ENCODE measurements around the gene ODR4.
"Not testable (repeated sequence)": the region's sequence is repeated elsewhere in the genome, so short reads cannot be mapped to it uniquely, and the experiment has no call there.

Gene ODR4

DNA sequence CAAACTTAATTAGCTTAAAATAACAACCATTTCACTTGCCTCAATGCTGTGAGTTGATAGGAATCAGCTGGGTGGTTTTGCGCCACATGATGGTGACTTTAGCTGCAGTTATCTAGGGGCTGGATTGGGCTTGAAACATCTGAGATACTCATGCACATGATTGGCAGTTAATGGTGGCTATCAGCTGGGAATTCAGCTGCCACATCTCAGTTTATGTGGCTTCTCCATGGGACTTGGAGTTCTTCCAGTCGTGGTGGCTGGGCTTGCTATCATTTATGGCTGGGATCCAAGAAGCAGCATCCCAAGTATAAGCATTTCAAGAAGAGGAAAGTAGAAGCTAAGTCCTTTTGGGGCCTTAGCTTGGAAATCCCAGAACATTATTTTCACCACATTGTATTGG, 48.9 kb downstream of the ODR4 start:
- peak; percentile 68 for DNase-seq

DNA sequence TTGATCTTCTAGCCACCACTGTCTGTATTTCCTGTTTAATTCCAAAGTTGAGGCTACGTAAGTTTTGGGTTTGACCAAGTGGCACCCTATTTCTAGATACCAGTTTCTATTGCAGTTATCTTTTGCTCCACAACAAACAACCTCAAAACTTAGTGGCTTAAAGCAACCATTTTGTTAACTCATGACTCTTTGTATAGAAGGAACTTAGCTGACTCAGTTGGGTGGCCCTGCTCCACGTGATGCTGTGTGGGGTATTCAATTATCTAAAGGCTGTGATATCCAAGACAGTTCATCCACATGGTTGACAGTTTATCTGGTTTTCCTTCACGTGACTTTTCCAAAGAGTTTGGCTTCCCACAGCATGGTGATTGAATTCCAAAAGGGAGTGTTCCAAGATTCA, 50.5 kb downstream of the ODR4 start:
- DNase-seq, result no peak

- DNase-seq, result no peak
Observed at GRCh38 chr1:186429017-186429416, 53.4 kb downstream of the ODR4 start.

DNA sequence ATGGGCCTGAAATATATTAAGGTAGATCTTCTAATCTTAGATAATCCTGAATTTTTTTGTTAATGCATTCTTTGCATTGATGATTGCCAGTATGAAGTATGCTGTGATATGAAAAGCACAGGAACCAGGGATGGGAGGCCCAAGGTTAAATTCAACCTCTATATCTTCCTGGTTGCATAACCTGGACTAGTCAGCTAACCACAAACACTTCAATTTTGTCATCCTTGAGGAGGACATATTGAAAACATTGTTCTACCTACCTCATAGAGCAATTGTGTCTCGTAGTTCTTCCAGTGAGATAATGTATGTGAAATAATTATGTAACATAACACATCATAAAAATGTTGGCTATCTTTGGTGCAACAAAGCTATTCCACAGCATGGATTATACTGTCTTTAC, 59.7 kb downstream of the ODR4 start:
- peak; percentile 25 for DNase-seq

DNA sequence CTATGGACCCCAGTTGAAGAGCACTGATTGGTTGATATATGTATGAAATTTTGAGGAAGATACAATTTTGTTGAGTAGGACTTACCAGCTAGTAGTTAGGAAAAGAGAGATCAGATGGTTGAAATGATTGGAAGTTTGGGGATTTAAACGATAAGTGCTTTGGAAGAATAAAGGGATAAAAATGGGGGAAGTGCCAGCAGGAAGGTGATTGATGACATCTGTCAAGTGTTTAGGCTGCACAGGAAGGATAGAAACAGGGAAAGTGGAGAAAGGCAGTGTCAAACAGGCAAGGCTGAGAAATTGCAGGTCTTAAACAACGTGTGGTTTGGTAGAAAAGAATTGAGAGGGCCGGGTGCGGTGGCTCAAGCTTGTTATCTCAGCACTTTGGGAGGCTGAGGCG, 62.9 kb downstream of the ODR4 start:
- DNase-seq, result no peak

DNA sequence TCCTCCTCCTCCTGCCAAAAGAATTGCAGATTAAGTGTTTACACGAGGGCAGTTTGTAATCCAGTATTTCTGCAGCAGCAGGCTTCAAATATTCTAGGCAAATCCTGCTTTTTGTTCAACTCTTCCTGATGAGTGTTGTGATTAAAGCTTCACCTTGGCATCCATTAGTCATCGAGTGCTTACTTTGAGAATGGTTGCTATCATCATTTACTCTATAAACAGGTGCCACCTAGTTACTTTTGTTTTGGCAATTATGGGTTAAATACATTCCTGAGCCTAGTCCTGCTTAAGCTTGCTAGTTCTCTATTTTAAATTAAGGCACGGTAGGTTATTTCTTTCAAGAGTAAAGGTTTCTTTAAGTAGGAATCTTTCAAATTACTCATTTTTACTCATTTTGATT, 64.9 kb downstream of the ODR4 start:
- DNase-seq, result no peak

DNA sequence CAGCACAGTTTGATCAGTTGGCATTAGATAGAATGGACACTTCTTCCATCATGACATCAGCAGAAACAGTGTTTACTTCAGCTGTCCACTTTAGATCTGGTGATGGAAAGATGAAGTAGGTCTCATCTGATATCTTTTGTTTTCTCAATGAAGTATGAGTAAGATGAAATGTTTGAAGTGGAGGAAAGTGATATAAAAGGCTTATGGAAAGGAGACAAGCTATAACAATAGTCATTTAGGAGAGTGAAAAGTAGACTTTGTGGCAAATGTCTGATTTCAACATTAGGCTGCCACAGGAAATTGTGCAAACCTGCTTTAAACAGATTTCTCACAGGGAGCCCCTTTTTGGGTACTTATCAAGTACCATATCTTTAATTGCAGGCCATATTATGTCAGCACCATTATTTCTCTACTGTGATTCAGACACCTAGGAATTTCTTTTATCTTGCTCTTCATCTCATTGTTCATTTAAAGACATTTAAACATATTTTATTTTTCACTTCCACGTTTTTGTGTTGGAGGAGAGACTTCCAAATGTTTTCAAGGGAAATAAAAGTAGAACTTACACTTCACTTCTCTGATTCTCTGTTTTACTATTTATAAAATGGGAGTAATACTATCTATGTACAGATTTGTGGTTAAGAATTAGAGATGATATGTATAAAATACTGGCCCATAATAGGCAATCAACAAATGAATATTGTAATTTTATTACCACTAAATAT, 67.2 kb downstream of the ODR4 start:
- DNase-seq, result peak; percentile 80

GRCh38 chr1:186443638-186444037, 68.0 kb downstream of the ODR4 start:
- no peak for DNase-seq

DNA sequence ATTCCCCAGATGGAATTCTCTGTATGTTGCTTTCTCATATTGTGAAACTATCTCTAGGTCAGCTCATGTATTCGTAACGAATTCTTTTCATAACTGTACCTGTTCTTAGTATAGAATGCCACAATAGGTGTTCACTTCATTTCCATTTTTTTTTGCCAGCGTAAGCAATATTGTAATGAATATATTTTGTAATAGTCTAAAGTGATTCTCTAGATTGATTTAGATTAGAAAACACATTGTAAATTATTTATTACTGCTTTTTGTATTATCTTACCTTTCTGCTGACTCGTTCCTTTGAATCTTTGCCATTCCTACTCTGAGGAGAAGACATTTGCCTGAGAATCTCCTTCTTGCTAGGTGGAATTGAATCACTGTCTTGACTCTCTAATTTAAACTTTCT, 70.5 kb downstream of the ODR4 start:
- no peak for DNase-seq

DNA sequence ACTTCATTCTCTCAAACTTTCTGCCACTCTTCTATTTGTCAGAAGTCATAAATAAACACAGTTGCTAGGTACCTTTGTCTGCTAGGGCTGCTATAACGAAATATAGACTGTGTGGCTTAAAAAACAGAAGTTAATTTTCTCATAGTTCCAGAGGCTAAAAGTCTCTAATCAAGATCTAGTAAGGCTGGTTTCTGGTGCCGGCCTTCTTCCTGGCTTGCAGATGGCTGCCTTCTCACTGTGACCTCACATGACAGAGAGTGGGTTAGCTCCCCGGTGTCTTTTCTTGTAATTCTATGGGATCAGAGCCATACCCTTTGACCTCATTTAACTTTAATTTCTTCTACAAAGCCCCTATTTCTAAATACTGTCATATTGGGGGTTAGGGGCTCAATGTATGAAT, 79.3 kb downstream of the ODR4 start:
- peak; percentile 85 for DNase-seq

GRCh38 chr1:186456729-186457255, 81.2 kb downstream of the ODR4 start:
- DNase-seq, result peak; percentile 13

DNA sequence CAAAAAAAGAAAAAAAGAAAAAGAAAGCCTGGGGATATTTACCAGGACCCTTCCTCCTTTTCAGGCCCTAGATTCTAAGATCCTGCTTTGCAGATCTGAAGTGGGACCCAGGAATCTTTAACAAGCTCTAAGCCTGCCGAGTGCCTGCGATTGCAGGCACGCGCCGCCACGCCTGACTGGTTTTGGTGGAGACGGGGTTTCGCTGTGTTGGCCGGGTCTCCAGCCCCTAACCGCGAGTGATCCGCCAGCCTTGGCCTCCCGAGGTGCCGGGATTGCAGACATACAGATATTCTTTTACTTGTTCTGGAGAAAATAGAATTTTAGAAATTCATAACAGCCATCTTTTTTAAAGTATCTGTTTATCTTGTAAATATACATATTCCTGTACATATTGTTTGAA, 83.5 kb downstream of the ODR4 start:
- DNase-seq, result not testable (repeated sequence)

GRCh38 chr1:186461014-186461413, 85.4 kb downstream of the ODR4 start, which contains the start of gene PDC:
Gene PDC, minus strand, starts transcription at chr1:186461114. Its CDS starts 11,655 bp downstream, at chr1:186449459.
- DNase-seq, result no peak

GRCh38 chr1:186463511-186463910, 87.9 kb downstream of the ODR4 start:
- DNase-seq, result no peak

DNA sequence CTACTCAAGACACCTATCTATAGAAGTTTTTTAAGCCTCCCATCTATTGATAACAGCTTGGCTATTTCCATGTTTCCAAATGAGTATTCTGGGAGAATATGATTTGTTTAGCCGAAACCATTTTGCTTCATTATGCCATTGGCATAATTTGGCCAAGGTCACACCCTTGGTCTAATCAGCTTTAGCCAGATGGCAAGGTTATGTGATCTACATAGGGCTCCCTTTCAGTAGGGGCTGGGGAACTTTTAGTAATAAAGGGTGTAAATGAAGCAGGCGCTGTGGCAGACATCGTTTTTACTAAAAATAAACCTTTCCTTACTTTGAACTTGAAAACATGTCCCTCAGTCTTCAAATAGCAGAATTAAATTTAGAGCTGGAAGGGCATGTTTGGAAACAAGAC, 88.3 kb downstream of the ODR4 start:
- peak; percentile 27 for DNase-seq

- DNase-seq, result not testable (repeated sequence)
Observed at GRCh38 chr1:186465491-186465890, 89.9 kb downstream of the ODR4 start.

- DNase-seq, result no peak
Observed at GRCh38 chr1:186465946-186466345, 90.3 kb downstream of the ODR4 start.

All from hematopoietic multipotent progenitor cell treated with erythropoietin and hydrocortisone succinate and interleukin-3 and kit ligand, for 4 days (in vitro differentiated cells).